ENCODE data around the gene INPP5A. TPM values are rescaled to one million over a fixed set of nuclear protein-coding genes. Genes with fewer than 3 reads are reported as not detected.
"Not testable (repeated sequence)": the region's sequence is repeated elsewhere in the genome, so short reads cannot be mapped to it uniquely, and the experiment has no call there.

INPP5A gene
- total RNA-seq, 4 donors from 2014 or later = 31.2 to 51.8 (median 41.5) TPM

DNA sequence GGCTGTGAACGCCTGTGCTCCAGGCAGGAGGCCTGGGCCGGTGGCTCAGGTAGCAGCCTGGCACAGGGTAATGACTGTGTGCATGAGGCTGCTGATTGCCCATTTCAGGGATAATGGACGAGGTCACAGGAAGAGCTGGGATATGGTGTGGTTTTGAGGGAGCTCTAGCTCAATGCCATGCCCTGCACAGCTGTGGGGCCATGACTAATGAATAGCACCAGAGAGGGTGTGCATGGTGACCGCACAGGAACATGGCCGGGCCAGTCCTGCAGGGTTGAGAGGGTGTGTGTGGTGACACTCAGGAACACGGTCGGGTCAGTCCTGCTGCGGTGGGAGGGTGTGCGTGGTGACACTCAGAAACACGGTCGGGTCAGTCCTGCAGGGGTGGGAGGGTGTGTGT lies 226.5 kb downstream of the INPP5A start:
- WGBS, 2 donors = 83 to 88% methylated on average over 11 of the region's 11 CpGs
- TF ChIP-seq, protein P1, sequence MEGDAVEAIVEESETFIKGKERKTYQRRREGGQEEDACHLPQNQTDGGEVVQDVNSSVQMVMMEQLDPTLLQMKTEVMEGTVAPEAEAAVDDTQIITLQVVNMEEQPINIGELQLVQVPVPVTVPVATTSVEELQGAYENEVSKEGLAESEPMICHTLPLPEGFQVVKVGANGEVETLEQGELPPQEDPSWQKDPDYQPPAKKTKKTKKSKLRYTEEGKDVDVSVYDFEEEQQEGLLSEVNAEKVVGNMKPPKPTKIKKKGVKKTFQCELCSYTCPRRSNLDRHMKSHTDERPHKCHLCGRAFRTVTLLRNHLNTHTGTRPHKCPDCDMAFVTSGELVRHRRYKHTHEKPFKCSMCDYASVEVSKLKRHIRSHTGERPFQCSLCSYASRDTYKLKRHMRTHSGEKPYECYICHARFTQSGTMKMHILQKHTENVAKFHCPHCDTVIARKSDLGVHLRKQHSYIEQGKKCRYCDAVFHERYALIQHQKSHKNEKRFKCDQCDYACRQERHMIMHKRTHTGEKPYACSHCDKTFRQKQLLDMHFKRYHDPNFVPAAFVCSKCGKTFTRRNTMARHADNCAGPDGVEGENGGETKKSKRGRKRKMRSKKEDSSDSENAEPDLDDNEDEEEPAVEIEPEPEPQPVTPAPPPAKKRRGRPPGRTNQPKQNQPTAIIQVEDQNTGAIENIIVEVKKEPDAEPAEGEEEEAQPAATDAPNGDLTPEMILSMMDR (IDR thresholded peaks at IDR 0.05) = no peak
- no peak for TF ChIP-seq POLR2A (IDR thresholded peaks at IDR 0.05)

DNA sequence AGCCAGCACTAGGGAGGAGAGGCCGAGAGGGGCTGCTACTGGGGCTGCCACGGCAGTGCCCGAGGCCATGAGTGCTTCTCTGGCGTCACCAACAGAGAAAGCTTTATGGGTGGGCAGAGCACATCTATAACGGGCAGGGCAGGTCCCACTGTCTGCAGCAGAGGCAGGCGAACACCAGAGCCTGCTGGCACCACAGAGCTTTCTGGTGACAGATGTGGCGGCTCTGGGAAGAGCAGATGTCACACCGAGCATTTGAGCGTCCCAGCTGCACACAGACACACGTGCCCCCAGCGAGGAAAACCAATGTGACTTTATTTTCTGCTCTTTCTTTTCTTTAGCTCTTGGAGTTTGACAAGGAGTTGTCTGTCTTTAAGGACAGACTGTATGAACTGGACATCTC lies 227.8 kb downstream of the INPP5A start:
- 71 to 85% methylated on average over 5 to 11 of the region's 11 CpGs for WGBS, 2 donors
- intact Hi-C loops (cut with DNase I; ENCODE audit: low total_unique reads) = no loop called here
- DNase-seq (ENCODE audit: low spot score in 2 of 2) = no peak
- no peak overlapping the region for H3K4me3 ChIP-seq (ENCODE audit: low read depth, poor library complexity, severe bottlenecking)
- no peak for TF ChIP-seq POLR2A (IDR thresholded peaks at IDR 0.05)

More for the DNA sequence above, 226.5 kb downstream of the INPP5A start:
- no peak for DNase-seq (ENCODE audit: low spot score in 2 of 2)
- intact Hi-C loops (cut with DNase I; ENCODE audit: low total_unique reads) = no loop called here
- no peak overlapping the region for H3K4me3 ChIP-seq (ENCODE audit: low read depth, poor library complexity, severe bottlenecking)

DNA sequence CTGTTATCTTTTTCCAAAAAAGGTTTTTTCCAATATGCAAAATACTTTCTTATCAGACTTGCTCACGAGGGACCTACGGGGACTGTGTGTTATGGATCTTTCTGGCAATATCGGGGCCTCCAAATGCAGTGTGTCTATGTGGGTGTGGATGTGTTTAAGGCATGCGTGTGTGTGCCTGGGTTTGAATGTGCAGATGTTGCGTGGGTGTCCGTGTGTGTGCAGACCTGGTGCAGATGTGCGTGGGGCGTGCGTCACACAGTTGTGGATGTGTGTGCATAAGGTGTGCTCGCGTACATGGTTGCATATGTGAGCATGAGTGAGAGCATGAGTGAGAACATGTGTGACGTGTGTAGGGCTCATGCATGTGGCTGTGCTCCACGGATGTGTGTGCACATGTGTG lies 228.7 kb downstream of the INPP5A start:
- H3K4me3 ChIP-seq (ENCODE audit: low read depth, poor library complexity, severe bottlenecking) = no peak overlapping the region
- no peak for DNase-seq (ENCODE audit: low spot score in 2 of 2)
- intact Hi-C loops (cut with DNase I; ENCODE audit: low total_unique reads) = no loop called here
- no peak for TF ChIP-seq POLR2A (IDR thresholded peaks at IDR 0.05)
- TF ChIP-seq, protein P1 (IDR thresholded peaks at IDR 0.05) = no peak
- 90 to 91% methylated on average over 13 of the region's 13 CpGs for WGBS, 2 donors

DNA sequence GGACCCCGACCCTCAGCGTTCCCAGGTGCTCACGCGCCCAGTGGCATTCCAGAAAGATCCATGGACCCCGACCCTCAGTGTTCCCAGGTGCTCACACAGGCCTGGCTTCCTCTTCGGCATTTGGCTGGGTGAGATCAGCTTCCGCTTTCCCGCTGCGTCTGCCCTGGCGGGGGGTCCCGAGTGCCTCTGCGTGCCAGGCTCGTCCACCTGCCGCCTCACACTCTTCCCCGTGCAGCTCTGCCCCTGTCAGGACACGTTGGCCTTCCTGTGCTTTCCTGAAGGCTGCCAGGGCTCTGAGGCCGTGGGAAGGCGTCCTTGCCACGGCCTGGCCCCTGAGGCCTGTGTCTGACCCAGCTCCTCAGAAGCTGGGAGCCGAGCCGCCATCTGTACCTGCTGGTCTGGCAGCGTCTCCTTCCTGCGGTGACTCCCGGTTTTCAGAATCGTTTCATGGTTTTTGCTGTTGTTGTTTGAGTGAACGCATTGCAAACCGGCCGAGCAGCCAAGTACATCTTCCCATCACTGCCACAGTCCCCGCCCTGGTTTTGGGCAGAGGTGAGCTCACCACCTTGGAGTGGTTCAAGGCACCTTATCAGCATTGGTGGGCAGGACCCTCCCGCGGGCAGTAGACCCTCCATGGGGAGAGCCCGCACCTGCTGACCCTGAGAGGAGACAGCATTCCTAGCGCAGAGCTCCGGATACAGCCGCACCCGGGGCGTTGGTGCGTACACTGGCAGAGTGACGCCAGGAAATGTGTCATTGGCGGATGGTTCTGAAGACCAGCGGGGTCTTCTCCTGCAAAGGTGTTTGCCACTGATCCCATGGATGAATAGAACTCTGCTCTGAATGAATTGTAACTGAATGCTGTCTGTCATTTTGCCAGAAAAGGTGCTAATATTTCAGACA lies 231.0 kb downstream of the INPP5A start:
- no peak for DNase-seq (ENCODE audit: low spot score in 2 of 2)
- H3K4me3 ChIP-seq (ENCODE audit: low read depth, poor library complexity, severe bottlenecking) = no peak overlapping the region
- TF ChIP-seq, protein P1 (IDR thresholded peaks at IDR 0.05) = no peak
- TF ChIP-seq POLR2A (IDR thresholded peaks at IDR 0.05) = no peak
- 96 to 99% methylated on average over 35 to 40 of the region's 41 CpGs for WGBS, 2 donors
- intact Hi-C loops (cut with DNase I; ENCODE audit: low total_unique reads) = no loop called here

DNA sequence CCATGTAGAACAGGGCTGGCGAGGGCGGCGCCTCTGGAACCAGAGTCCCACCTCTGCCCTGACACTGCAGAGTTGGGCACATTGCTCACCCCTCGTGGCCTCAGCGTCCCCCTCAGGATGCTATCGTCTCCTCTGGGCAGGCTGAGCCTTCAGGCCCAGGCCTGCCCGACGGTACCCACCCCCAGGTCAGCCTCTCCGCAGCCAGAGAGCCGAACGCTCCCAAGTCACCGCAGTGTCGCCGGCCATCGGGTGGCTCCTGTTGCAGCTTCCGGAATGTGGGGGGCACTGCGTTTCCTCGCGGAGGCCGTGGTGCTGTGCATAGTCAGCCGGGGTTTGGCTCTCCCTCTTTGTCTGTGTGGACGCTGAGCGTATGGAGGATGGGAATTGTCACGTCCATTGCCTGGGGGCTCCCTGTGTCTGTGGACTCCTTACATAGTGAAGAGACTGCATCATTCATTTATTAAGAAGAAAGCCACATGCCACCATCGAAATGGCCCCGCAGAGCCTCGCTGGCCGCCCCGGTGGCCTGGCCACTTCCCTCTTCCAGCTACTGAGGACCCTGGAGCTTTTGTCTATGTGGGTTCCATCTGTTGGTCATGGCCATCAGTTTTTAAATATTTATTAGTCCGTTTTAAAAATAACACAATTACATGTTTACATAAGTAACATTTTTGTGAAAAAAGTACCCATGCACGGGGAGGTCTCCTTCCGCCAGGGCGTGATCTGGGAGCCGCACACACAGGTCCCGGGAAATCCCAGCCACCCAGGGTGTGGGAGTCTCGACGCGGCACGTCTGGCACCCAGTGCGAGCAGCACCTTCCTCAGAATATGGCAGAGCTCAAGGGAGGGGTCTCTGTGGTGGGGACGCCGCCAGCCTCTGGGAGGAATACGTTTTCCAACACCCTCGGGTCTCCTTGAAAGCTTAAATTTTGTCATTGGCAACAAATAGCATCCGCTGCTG lies 232.8 kb downstream of the INPP5A start:
- 94 to 97% methylated on average over 39 to 45 of the region's 45 CpGs for WGBS, 2 donors
- DNase-seq (ENCODE audit: low spot score in 2 of 2) = no peak
- no peak overlapping the region for H3K4me3 ChIP-seq (ENCODE audit: low read depth, poor library complexity, severe bottlenecking)
- TF ChIP-seq, protein P1 (IDR thresholded peaks at IDR 0.05) = no peak
- no peak for TF ChIP-seq POLR2A (IDR thresholded peaks at IDR 0.05)
- intact Hi-C loops (cut with DNase I; ENCODE audit: low total_unique reads) = no loop called here

DNA sequence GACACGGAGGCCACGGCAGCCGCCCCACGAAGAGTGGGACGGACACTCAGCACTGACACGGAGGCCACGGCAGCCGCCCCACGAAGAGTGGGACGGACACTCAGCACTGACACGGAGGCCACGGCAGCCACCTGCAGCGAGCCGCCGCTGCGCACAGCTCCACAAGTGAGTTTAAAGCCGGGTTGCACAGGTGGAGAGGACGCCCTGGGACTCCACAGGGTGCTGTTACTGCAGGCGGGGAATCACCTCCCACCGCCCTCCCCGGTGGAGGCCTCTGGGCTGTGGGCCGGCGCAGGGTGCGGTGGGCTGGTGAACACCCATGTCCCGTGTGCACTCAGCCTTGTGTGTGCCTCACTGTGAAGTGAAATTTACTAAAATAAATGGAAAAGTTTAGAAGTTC lies 235.2 kb downstream of the INPP5A start:
- intact Hi-C loops (cut with DNase I; ENCODE audit: low total_unique reads); DNase-seq (ENCODE audit: low spot score in 2 of 2); H3K4me3 ChIP-seq (ENCODE audit: low read depth, poor library complexity, severe bottlenecking): not testable (repeated sequence)
- 94 to 98% methylated on average over 9 to 16 of the region's 25 CpGs for WGBS, 2 donors

Measured in lower leg skin (tissue), 4 donors.